Prostate gland (tissue), 2 donors: ENCODE results near the gene REM2. TPM values are rescaled to one million over a fixed set of nuclear protein-coding genes. Genes with fewer than 3 reads are reported as not detected.

Experiments
- DNase-seq: peaks from one replicate; pipeline ENCODE4 v3.0.0-alpha.2; 2019; ENCODE audit warnings: low spot score
- H3K27ac ChIP-seq, 2 donors: fragments of 200-600 bp; sonication (generic); 2 replicates each; pipeline ENCODE4 v1.5.1; 2017 to 2019
- H3K27me3 ChIP-seq: fragments of 200-600 bp; sonication (generic); replicated peaks from 2 replicates; pipeline ENCODE4 v1.5.1; 2019; ENCODE audit not compliant: insufficient read depth
- H3K36me3 ChIP-seq, 2 donors: fragments of 200-600 bp; sonication (generic); 1 replicate in 1 of 2; 2 replicates in 1 of 2; pipeline versions ENCODE4 v1.5.1 to v1.8.1; 2017 to 2019
- H3K4me1 ChIP-seq: fragments of 200-600 bp; sonication (generic); replicated peaks from 2 replicates; pipeline ENCODE4 v1.5.1; 2019
- H3K4me3 ChIP-seq, 2 donors: fragments of 200-600 bp; sonication (generic); 2 replicates each; pipeline ENCODE4 v1.5.1; 2017 to 2019
- H3K9me3 ChIP-seq: fragments of 200-600 bp; sonication (generic); 2 replicates; pipeline ENCODE4 v1.5.1; 2017
- POLR2A ChIP-seq: fragments of 450-650 bp; IDR thresholded peaks from one replicate; pipeline ENCODE4 v1.6.1; 2016; ENCODE audit warnings: antibody characterized with exemption, mild to moderate bottlenecking
- POLR2AphosphoS5 ChIP-seq: sonication (generic); formaldehyde crosslinking; IDR thresholded peaks from one replicate; pipeline ENCODE4 v1.6.1; 2017; ENCODE audit warnings: antibody characterized with exemption
- WGBS: methylation state at CpG from one replicate; pipeline ENCODE4 v1.1.5; 2018; 5-methylcytosine and 5-hydroxymethylcytosine counted together
- intact Hi-C: fragments of 100-400 bp; cut with DNase I; formaldehyde crosslinking; loops from one replicate; pipeline ENCODE4 v1.14.2; 2022
- total RNA-seq, 2 donors: library from RNA; depleted of rRNA; stranded (reverse); fragments of >200 nt; gene quantifications; one replicate each; pipeline ENCODE4 v1.1.0, GENCODE V29; 2016
- TF ChIP-seq, protein P1 (sequence below), 4 experiments: fragments of 200-600 bp in 2 of 4; fragments of 450-650 bp in 2 of 4; sonication (generic) in 2 of 4; IDR thresholded peaks; 1 replicate in 3 of 4; 2 replicates in 1 of 4; pipeline ENCODE4 v1.5.1; 2016 to 2019; ENCODE audit warnings: antibody characterized with exemption in 4 of 4, mild to moderate bottlenecking in 2 of 4, moderate library complexity in 2 of 4

REM2 gene
- total RNA-seq, 2 donors from 2014 or later: 0.62 to 1.0 TPM

DNA sequence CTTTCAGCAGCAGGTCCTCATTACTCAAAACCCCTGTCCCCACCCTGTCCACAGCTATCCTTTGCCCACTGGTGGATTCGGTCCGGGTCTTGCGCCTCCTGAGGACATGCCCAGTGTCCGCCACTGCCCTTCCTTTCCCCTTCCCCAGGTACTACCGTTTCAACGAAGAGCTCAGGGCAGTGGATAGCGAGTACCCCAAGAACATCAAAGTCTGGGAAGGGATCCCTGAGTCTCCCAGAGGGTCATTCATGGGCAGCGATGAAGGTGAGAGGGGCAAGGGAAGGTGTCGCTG, 38.0 kb upstream of the REM2 start:
- Histone ChIP-seq H3K4me3 (no peak overlapping the region), H3K27me3 (no peaks in the 10 kb centered on the region), H3K27ac (no peak overlapping the region), H3K4me1 (peaks cover 6% of the 10 kb centered on the region), H3K9me3 (no peaks in the 10 kb centered on the region), H3K36me3 (peaks cover 16 to 31% of the 10 kb centered on the region in 2 donors)
- TF ChIP-seq, protein P1, sequence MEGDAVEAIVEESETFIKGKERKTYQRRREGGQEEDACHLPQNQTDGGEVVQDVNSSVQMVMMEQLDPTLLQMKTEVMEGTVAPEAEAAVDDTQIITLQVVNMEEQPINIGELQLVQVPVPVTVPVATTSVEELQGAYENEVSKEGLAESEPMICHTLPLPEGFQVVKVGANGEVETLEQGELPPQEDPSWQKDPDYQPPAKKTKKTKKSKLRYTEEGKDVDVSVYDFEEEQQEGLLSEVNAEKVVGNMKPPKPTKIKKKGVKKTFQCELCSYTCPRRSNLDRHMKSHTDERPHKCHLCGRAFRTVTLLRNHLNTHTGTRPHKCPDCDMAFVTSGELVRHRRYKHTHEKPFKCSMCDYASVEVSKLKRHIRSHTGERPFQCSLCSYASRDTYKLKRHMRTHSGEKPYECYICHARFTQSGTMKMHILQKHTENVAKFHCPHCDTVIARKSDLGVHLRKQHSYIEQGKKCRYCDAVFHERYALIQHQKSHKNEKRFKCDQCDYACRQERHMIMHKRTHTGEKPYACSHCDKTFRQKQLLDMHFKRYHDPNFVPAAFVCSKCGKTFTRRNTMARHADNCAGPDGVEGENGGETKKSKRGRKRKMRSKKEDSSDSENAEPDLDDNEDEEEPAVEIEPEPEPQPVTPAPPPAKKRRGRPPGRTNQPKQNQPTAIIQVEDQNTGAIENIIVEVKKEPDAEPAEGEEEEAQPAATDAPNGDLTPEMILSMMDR (IDR thresholded peaks at IDR 0.05): no peak
- TF ChIP-seq POLR2A: no peak
- no peak for TF ChIP-seq POLR2AphosphoS5
- DNase-seq: no peak
- intact Hi-C loops: loop anchor here (10.0 kb wide), 1 partner anchor 460 kb away; no protein-coding TSS in a partner anchor
- 88% methylated on average over 9 of the region's 9 CpGs for WGBS

DNA sequence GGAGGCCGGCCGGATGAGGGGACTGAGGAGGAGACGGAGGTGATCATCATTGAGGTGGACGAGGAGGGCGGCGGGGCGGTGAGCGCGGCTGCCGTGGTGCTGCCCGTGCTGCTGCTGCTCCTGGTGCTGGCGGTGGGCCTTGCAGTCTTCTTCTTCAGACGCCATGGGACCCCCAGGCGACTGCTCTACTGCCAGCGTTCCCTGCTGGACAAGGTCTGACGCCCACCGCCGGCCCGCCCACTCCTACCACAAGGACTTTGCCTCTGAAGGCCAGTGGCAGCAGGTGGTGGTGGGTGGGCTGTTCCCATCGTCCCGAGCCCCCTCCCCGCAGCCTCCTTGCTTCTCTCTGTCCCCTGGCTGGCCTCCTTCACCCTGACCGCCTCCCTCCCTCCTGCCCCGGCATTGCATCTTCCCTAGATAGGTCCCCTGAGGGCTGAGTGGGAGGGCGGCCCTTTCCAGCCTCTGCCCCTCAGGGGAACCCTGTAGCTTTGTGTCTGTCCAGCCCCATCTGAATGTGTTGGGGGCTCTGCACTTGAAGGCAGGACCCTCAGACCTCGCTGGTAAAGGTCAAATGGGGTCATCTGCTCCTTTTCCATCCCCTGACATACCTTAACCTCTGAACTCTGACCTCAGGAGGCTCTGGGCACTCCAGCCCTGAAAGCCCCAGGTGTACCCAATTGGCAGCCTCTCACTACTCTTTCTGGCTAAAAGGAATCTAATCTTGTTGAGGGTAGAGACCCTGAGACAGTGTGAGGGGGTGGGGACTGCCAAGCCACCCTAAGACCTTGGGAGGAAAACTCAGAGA, 37.0 kb upstream of the REM2 start:
- no peaks in the 10 kb centered on the region for H3K27me3 ChIP-seq
- H3K36me3 ChIP-seq: peaks cover 16 to 31% of the 10 kb centered on the region in 2 donors
- 74% methylated on average over 26 of the region's 26 CpGs for WGBS
- H3K4me3 ChIP-seq: no peak overlapping the region
- intact Hi-C loops: loop anchor here (10.0 kb wide), 1 partner anchor 461 kb away; no protein-coding TSS in a partner anchor
- H3K27ac ChIP-seq: peak overlapping the region; percentile 14 to 72
- no peaks in the 10 kb centered on the region for H3K9me3 ChIP-seq
- DNase-seq: no peak
- TF ChIP-seq, protein P1 (IDR thresholded peaks at IDR 0.05): no peak
- no peak for TF ChIP-seq POLR2AphosphoS5
- TF ChIP-seq POLR2A: no peak
- peaks cover 12% of the 10 kb centered on the region for H3K4me1 ChIP-seq

DNA sequence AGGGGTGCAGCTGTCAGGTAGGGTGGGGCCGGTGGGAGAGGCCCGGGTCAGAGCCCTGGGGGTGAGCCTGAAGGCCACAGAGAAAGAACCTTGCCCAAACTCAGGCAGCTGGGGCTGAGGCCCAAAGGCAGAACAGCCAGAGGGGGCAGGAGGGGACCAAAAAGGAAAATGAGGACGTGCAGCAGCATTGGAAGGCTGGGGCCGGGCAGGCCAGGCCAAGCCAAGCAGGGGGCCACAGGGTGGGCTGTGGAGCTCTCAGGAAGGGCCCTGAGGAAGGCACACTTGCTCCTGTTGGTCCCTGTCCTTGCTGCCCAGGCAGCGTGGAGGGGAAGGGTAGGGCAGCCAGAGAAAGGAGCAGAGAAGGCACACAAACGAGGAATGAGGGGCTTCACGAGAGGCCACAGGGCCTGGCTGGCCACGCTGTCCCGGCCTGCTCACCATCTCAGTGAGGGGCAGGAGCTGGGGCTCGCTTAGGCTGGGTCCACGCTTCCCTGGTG, 36.2 kb upstream of the REM2 start:
- Histone ChIP-seq H3K36me3 (peaks cover 14 to 31% of the 10 kb centered on the region in 2 donors), H3K9me3 (no peaks in the 10 kb centered on the region), H3K27ac (peak overlapping the region; percentile 20 to 72), H3K27me3 (no peaks in the 10 kb centered on the region), H3K4me1 (peaks cover 15% of the 10 kb centered on the region), H3K4me3 (no peak overlapping the region)
- intact Hi-C loops: loop anchor here (10.0 kb wide), 1 partner anchor 462 kb away; no protein-coding TSS in a partner anchor
- no peak for DNase-seq
- TF ChIP-seq, protein P1 (IDR thresholded peaks at IDR 0.05): no peak
- TF ChIP-seq POLR2AphosphoS5: no peak
- TF ChIP-seq POLR2A: no peak
- 69% methylated on average over 11 of the region's 11 CpGs for WGBS

DNA sequence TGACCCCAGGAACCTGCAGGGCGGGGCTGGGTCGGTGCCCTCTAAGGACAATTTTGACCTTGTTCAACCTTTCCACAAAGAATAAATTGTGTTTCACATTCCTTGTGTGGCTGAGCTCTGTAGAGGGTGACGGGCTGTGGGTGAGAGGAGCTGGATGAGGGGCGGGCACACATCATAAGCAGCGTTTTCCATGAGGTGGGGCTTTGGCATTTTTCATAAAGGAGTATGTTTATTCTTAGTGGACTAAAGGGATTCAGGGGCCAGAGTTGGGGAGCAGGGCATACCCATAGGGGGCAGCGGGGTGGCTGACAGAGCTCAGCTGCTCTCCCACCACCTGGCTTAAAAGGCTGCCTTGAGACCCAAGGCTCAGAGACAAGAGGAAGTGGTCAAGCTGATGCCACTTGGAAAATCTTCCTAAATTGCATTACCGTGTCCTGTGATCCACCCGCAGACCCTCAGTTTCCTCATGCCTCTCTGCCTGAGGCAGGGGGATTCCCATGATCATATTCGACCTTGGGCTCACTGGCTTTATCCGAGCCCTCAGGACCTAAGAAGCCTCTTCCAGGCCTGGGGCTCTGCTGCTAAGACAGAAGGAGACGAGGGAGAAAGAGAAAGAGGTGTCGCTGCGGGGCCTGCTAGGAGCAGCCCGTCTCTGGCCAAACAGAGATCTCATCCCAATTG, 35.2 kb upstream of the REM2 start:
- no peak overlapping the region for H3K4me3 ChIP-seq
- no peaks in the 10 kb centered on the region for H3K9me3 ChIP-seq
- DNase-seq: no peak
- H3K27ac ChIP-seq: peak overlapping the region; percentile 72 to 80
- peaks cover 15% of the 10 kb centered on the region for H3K4me1 ChIP-seq
- WGBS: 37% methylated on average over 14 of the region's 14 CpGs
- intact Hi-C loops: loop anchor here (10.0 kb wide), 1 partner anchor 463 kb away; no protein-coding TSS in a partner anchor
- TF ChIP-seq, protein P1 (IDR thresholded peaks at IDR 0.05): no peak
- TF ChIP-seq POLR2AphosphoS5 (no peak), POLR2A (no peak)
- no peaks in the 10 kb centered on the region for H3K27me3 ChIP-seq
- peaks cover 10 to 28% of the 10 kb centered on the region in 2 donors for H3K36me3 ChIP-seq
